KMS-11 (cell line): ENCODE results near the gene MAP1LC3A.

Experiments
- H2AFZ ChIP-seq: fragments of 200-600 bp; sonication (generic); 2 replicates; pipeline ENCODE4 v1.6.1; 2016; ENCODE audit warnings: antibody characterized with exemption, mixed run types, low read depth
- H3K27ac ChIP-seq: fragments of 200-600 bp; sonication (generic); 2 replicates; pipeline ENCODE4 v1.6.1; 2016; ENCODE audit warnings: mild to moderate bottlenecking, mixed run types
- H3K27me3 ChIP-seq: fragments of 200-600 bp; sonication (generic); 2 replicates; pipeline ENCODE4 v1.6.1; 2017; ENCODE audit warnings: mild to moderate bottlenecking, low read depth, mixed run types, moderate library complexity; ENCODE audit not compliant: insufficient read depth
- H3K36me3 ChIP-seq: fragments of 200-600 bp; sonication (generic); 2 replicates; pipeline ENCODE4 v1.6.1; 2017; ENCODE audit warnings: mild to moderate bottlenecking, mixed run types; ENCODE audit not compliant: insufficient read depth
- H3K4me1 ChIP-seq: fragments of 200-600 bp; sonication (generic); 2 replicates; pipeline ENCODE4 v1.6.1; 2016; ENCODE audit warnings: mild to moderate bottlenecking, low read depth, mixed run types; ENCODE audit not compliant: poor library complexity, severe bottlenecking
- H3K4me2 ChIP-seq: fragments of 200-600 bp; sonication (generic); 2 replicates; pipeline ENCODE4 v1.7.0; 2016; ENCODE audit warnings: mild to moderate bottlenecking, mixed run types
- H3K4me3 ChIP-seq: fragments of 200-600 bp; sonication (generic); IDR thresholded peaks from 2 replicates; pipeline ENCODE4 v1.6.1; 2017; ENCODE audit warnings: low read depth, low read length, mixed read lengths; ENCODE audit not compliant: insufficient read depth
- H3K79me2 ChIP-seq: fragments of 200-600 bp; sonication (generic); 2 replicates; pipeline ENCODE4 v1.6.1; 2016; ENCODE audit warnings: low read depth, mixed run types; ENCODE audit not compliant: insufficient read depth
- H3K9ac ChIP-seq: fragments of 200-600 bp; sonication (generic); 2 replicates; pipeline ENCODE4 v1.6.1; 2016; ENCODE audit warnings: mild to moderate bottlenecking, mixed run types
- H4K20me1 ChIP-seq: fragments of 200-600 bp; sonication (generic); 2 replicates; pipeline ENCODE4 v1.6.1; 2016; ENCODE audit warnings: mild to moderate bottlenecking, mixed run types; ENCODE audit not compliant: insufficient read depth
- TF ChIP-seq, protein P1 (sequence below): fragments of 200-600 bp; sonication (generic); conservative IDR thresholded peaks from 2 replicates; pipeline ENCODE4 v1.6.1; 2017; ENCODE audit warnings: low read depth, mild to moderate bottlenecking, antibody characterized with exemption, low read length, moderate library complexity, mixed read lengths

The MAP1LC3A gene

GRCh38 chr20:34578025-34578424 is 19.5 kb downstream of the MAP1LC3A start:
- Histone ChIP-seq H4K20me1 (no peaks in the 10 kb centered on the region), H3K4me2 (no peak overlapping the region), H2AFZ (no peak overlapping the region), H3K27me3 (no peaks in the 10 kb centered on the region), H3K4me1 (peaks cover 32% of the 10 kb centered on the region), H3K36me3 (no peaks in the 10 kb centered on the region), H3K9ac (no peak overlapping the region), H3K79me2 (no peaks in the 10 kb centered on the region), H3K27ac (no peak overlapping the region), H3K4me3 (no peak overlapping the region)
- TF ChIP-seq, protein P1, sequence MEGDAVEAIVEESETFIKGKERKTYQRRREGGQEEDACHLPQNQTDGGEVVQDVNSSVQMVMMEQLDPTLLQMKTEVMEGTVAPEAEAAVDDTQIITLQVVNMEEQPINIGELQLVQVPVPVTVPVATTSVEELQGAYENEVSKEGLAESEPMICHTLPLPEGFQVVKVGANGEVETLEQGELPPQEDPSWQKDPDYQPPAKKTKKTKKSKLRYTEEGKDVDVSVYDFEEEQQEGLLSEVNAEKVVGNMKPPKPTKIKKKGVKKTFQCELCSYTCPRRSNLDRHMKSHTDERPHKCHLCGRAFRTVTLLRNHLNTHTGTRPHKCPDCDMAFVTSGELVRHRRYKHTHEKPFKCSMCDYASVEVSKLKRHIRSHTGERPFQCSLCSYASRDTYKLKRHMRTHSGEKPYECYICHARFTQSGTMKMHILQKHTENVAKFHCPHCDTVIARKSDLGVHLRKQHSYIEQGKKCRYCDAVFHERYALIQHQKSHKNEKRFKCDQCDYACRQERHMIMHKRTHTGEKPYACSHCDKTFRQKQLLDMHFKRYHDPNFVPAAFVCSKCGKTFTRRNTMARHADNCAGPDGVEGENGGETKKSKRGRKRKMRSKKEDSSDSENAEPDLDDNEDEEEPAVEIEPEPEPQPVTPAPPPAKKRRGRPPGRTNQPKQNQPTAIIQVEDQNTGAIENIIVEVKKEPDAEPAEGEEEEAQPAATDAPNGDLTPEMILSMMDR, result no peak

GRCh38 chr20:34578521-34578920 is 20.0 kb downstream of the MAP1LC3A start:
- Histone ChIP-seq H3K27ac (no peak overlapping the region), H3K9ac (no peak overlapping the region), H3K79me2 (no peaks in the 10 kb centered on the region)

GRCh38 chr20:34579191-34579978 is 20.9 kb downstream of the MAP1LC3A start:
- no peaks in the 10 kb centered on the region for H3K79me2 ChIP-seq
- H3K4me3 ChIP-seq, result no peak overlapping the region
- H3K27me3 ChIP-seq, result no peaks in the 10 kb centered on the region
- H3K4me1 ChIP-seq, result peaks cover 34% of the 10 kb centered on the region
- H2AFZ ChIP-seq, result no peak overlapping the region
- TF ChIP-seq, protein P1, result no peak
- no peak overlapping the region for H3K27ac ChIP-seq
- H3K36me3 ChIP-seq, result no peaks in the 10 kb centered on the region
- no peaks in the 10 kb centered on the region for H4K20me1 ChIP-seq
- H3K4me2 ChIP-seq, result no peak overlapping the region; the same call in 1 of the 2 replicates
- H3K9ac ChIP-seq, result no peak overlapping the region

More at GRCh38 chr20:34578521-34578920, 20.0 kb downstream of the MAP1LC3A start:
- no peaks in the 10 kb centered on the region for H3K36me3 ChIP-seq
- no peak overlapping the region for H2AFZ ChIP-seq
- no peak overlapping the region for H3K4me2 ChIP-seq
- TF ChIP-seq, protein P1, result no peak
- no peaks in the 10 kb centered on the region for H3K27me3 ChIP-seq
- H3K4me1 ChIP-seq, result peaks cover 34% of the 10 kb centered on the region
- no peaks in the 10 kb centered on the region for H4K20me1 ChIP-seq
- no peak overlapping the region for H3K4me3 ChIP-seq

GRCh38 chr20:34579979-34580940 is 21.7 kb downstream of the MAP1LC3A start:
- H3K4me2 ChIP-seq, result no peak overlapping the region; the same call in 1 of the 2 replicates

More at GRCh38 chr20:34579979-34580940, 21.7 kb downstream of the MAP1LC3A start:
- Histone ChIP-seq H3K27ac (no peak overlapping the region), H2AFZ (no peak overlapping the region), H3K36me3 (no peaks in the 10 kb centered on the region), H3K4me1 (peaks cover 34% of the 10 kb centered on the region), H3K4me3 (no peak overlapping the region), H4K20me1 (no peaks in the 10 kb centered on the region), H3K9ac (no peak overlapping the region), H3K79me2 (no peaks in the 10 kb centered on the region), H3K27me3 (no peaks in the 10 kb centered on the region)
- TF ChIP-seq, protein P1, result no peak
